CD8-positive, alpha-beta memory T cell (primary cell): Measurements from ENCODE around the gene SESN1. TPM values are rescaled to one million over a fixed set of nuclear protein-coding genes. Genes with fewer than 3 reads are reported as not detected.
A peak's percentile ranks its signal among the peaks of the same experiment; 100 is the strongest.

ENCODE experiments used
- CTCF ChIA-PET: fragments of 350-600 bp; sonication (Branson Sonifier 250); formaldehyde crosslinking; loops from one replicate; lab custom pipeline; 2021; ENCODE audit warnings: antibody characterized with exemption; lab: Charles Lee
- POLR2A ChIA-PET: fragments of 350-600 bp; sonication (Branson Sonifier 250); formaldehyde crosslinking; loops from one replicate; lab custom pipeline; 2021; ENCODE audit warnings: antibody characterized with exemption; lab: Charles Lee
- DNase-seq, 5 donors: peaks; one replicate each; pipeline versions ENCODE4 v3.0.0 to v3.0.0-alpha.2; 2020 to 2022; ENCODE audit warnings: mixed read lengths in 1 of 5
- H3K27ac ChIP-seq: one replicate; pipeline ENCODE4 v1.7.0; 2013; ENCODE audit warnings: low read depth, mild to moderate bottlenecking, low read length, moderate library complexity
- H3K27me3 ChIP-seq: 2 replicates; pipeline ENCODE4 v1.7.0; 2013; ENCODE audit warnings: low read length, mild to moderate bottlenecking; ENCODE audit not compliant: insufficient read depth, poor library complexity, severe bottlenecking
- H3K36me3 ChIP-seq: 2 replicates; pipeline ENCODE4 v1.7.0; 2013; ENCODE audit warnings: mild to moderate bottlenecking, low read length, moderate library complexity; ENCODE audit not compliant: insufficient read depth
- H3K4me1 ChIP-seq: 2 replicates; pipeline ENCODE4 v1.7.0; 2013; ENCODE audit warnings: mild to moderate bottlenecking, low read length, moderate library complexity; ENCODE audit not compliant: insufficient read depth
- H3K4me3 ChIP-seq: 2 replicates; pipeline ENCODE4 v1.7.0; 2013; ENCODE audit warnings: mild to moderate bottlenecking, low read length
- H3K9me3 ChIP-seq: 2 replicates; pipeline ENCODE4 v1.7.0; 2013; ENCODE audit warnings: mild to moderate bottlenecking, low read length
- H3K27ac Mint-ChIP-seq, 8 donors: one replicate each; pipeline ENCODE4 v1.8.0; 2020 to 2021; ENCODE audit warnings: mixed read lengths in 8 of 8, mild to moderate bottlenecking in 6 of 8, inconsistent platforms in 3 of 8, moderate library complexity in 3 of 8
- H3K27me3 Mint-ChIP-seq, 2 donors: one replicate each; pipeline ENCODE4 v1.8.0; 2020 to 2021; ENCODE audit warnings: mixed read lengths in 2 of 2, mild to moderate bottlenecking in 1 of 2, moderate library complexity in 1 of 2
- H3K36me3 Mint-ChIP-seq, 3 donors: one replicate each; pipeline ENCODE4 v1.8.0; 2020 to 2021; ENCODE audit warnings: mixed read lengths in 3 of 3, inconsistent platforms in 1 of 3, mild to moderate bottlenecking in 1 of 3
- H3K4me1 Mint-ChIP-seq, 3 donors: one replicate each; pipeline ENCODE4 v1.8.0; 2020 to 2021; ENCODE audit warnings: mixed read lengths in 3 of 3, inconsistent platforms in 1 of 3, mild to moderate bottlenecking in 1 of 3
- H3K4me3 Mint-ChIP-seq, 7 donors: one replicate each; pipeline ENCODE4 v1.8.0; 2020 to 2021; ENCODE audit warnings: mixed read lengths in 7 of 7, mild to moderate bottlenecking in 6 of 7, moderate library complexity in 4 of 7, inconsistent platforms in 2 of 7
- H3K9me3 Mint-ChIP-seq, 5 donors: one replicate each; pipeline ENCODE4 v1.8.0; 2020 to 2022; ENCODE audit warnings: mixed read lengths in 5 of 5, mild to moderate bottlenecking in 3 of 5, moderate library complexity in 2 of 5, inconsistent platforms in 1 of 5
- polyA plus RNA-seq: library from polyadenylated mRNA; unstranded; fragments of 300-500 nt; fragmentation: Illumina TruSeq; gene quantifications from one replicate; pipeline ENCODE4 v1.2.3, GENCODE V29; 2021
- total RNA-seq, 2 experiments: library from RNA; stranded (reverse); gene quantifications; one replicate each; pipeline ENCODE4 v1.2.3, GENCODE V29; 2021

SESN1 gene
- total and polyA plus RNA-seq, 3 experiments from 2014 or later = 20.2 to 39.2 (median 22.0) TPM

- no peak overlapping the region for H3K4me3 ChIP-seq
- H3K4me1 ChIP-seq = no peaks in the 10 kb centered on the region
- Mint-ChIP-seq H3K27ac (no peak overlapping the region), H3K27me3 (no peaks in the 10 kb centered on the region), H3K9me3 (no peaks in the 10 kb centered on the region), H3K36me3 (peaks cover 5 to 8% (median 7%) of the 10 kb centered on the region in 3 donors), H3K4me1 (no peaks in the 10 kb centered on the region), H3K4me3 (no peak overlapping the region)
- ChIA-PET POLR2A (no interaction called here), CTCF (no interaction called here)
- no peaks in the 10 kb centered on the region for H3K9me3 ChIP-seq
- no peak overlapping the region for H3K27ac ChIP-seq
- H3K36me3 ChIP-seq = no peaks in the 10 kb centered on the region
- no peak for DNase-seq
- H3K27me3 ChIP-seq = no peaks in the 10 kb centered on the region
Measured at GRCh38 chr6:109105681-109106080, 11.0 kb upstream of the SESN1 start.

- H3K27ac Mint-ChIP-seq = peak overlapping the region in 1 of 8 donors; percentile 43
- no peaks in the 10 kb centered on the region for H3K36me3 ChIP-seq
- no peaks in the 10 kb centered on the region for H3K4me1 Mint-ChIP-seq
- no peak overlapping the region for H3K27ac ChIP-seq
- H3K4me3 ChIP-seq = no peak overlapping the region
- peaks cover 0 to 5% (median 5%) of the 10 kb centered on the region in 3 donors for H3K36me3 Mint-ChIP-seq
- no peaks in the 10 kb centered on the region for H3K9me3 Mint-ChIP-seq
- CTCF ChIA-PET = no interaction called here
- no peaks in the 10 kb centered on the region for H3K27me3 ChIP-seq
- DNase-seq = no peak
- H3K27me3 Mint-ChIP-seq = no peaks in the 10 kb centered on the region
- no peaks in the 10 kb centered on the region for H3K9me3 ChIP-seq
- no peak overlapping the region for H3K4me3 Mint-ChIP-seq
- H3K4me1 ChIP-seq = no peaks in the 10 kb centered on the region
- POLR2A ChIA-PET = no interaction called here
Measured at GRCh38 chr6:109104512-109104911, 9.9 kb upstream of the SESN1 start.

GRCh38 chr6:109103942-109104341, 9.3 kb upstream of the SESN1 start:
- Mint-ChIP-seq H3K27me3 (no peaks in the 10 kb centered on the region), H3K9me3 (no peaks in the 10 kb centered on the region), H3K4me3 (no peak overlapping the region), H3K27ac (no peak overlapping the region), H3K36me3 (peaks cover 0 to 8% (median 5%) of the 10 kb centered on the region in 3 donors), H3K4me1 (no peaks in the 10 kb centered on the region)
- no peak overlapping the region for H3K4me3 ChIP-seq
- H3K27me3 ChIP-seq = no peaks in the 10 kb centered on the region
- ChIA-PET POLR2A (no interaction called here), CTCF (no interaction called here)
- DNase-seq = no peak
- H3K4me1 ChIP-seq = no peaks in the 10 kb centered on the region
- no peak overlapping the region for H3K27ac ChIP-seq
- H3K36me3 ChIP-seq = no peaks in the 10 kb centered on the region
- H3K9me3 ChIP-seq = no peaks in the 10 kb centered on the region

- no peaks in the 10 kb centered on the region for H3K27me3 ChIP-seq
- peaks cover 0 to 10% (median 5%) of the 10 kb centered on the region in 3 donors for H3K36me3 Mint-ChIP-seq
- ChIA-PET CTCF (no interaction called here), POLR2A (no interaction called here)
- no peaks in the 10 kb centered on the region for H3K4me1 Mint-ChIP-seq
- H3K27ac Mint-ChIP-seq = no peak overlapping the region
- H3K4me3 ChIP-seq = no peak overlapping the region
- DNase-seq = no peak
- H3K9me3 ChIP-seq = no peaks in the 10 kb centered on the region
- no peaks in the 10 kb centered on the region for H3K4me1 ChIP-seq
- H3K4me3 Mint-ChIP-seq = no peak overlapping the region
- no peak overlapping the region for H3K27ac ChIP-seq
- H3K27me3 Mint-ChIP-seq = no peaks in the 10 kb centered on the region
- H3K36me3 ChIP-seq = no peaks in the 10 kb centered on the region
- no peaks in the 10 kb centered on the region for H3K9me3 Mint-ChIP-seq
Measured at GRCh38 chr6:109102762-109103161, 8.1 kb upstream of the SESN1 start.

- peaks cover 19% of the 10 kb centered on the region for H3K4me1 ChIP-seq
- CTCF ChIA-PET = no interaction called here
- H3K4me3 ChIP-seq = no peak overlapping the region
- Mint-ChIP-seq H3K27me3 (no peaks in the 10 kb centered on the region), H3K4me1 (peaks cover 25 to 34% (median 29%) of the 10 kb centered on the region in 3 donors), H3K9me3 (no peaks in the 10 kb centered on the region), H3K4me3 (peak overlapping the region in 1 of 7 donors; percentile 94), H3K36me3 (peaks cover 0 to 19% (median 10%) of the 10 kb centered on the region in 3 donors), H3K27ac (peak overlapping the region in 2 of 8 donors; percentile 67 to 99)
- H3K9me3 ChIP-seq = no peaks in the 10 kb centered on the region
- H3K36me3 ChIP-seq = no peaks in the 10 kb centered on the region
- POLR2A ChIA-PET = no interaction called here
- DNase-seq = no peak
- H3K27ac ChIP-seq = no peak overlapping the region
- no peaks in the 10 kb centered on the region for H3K27me3 ChIP-seq
Measured at GRCh38 chr6:109097661-109098060, 3.0 kb upstream of the SESN1 start.

- H3K36me3 Mint-ChIP-seq = peaks cover 0 to 15% (median 7%) of the 10 kb centered on the region in 3 donors
- peaks cover 39 to 48% (median 44%) of the 10 kb centered on the region in 3 donors for H3K4me1 Mint-ChIP-seq
- H3K27me3 ChIP-seq = no peaks in the 10 kb centered on the region
- POLR2A ChIA-PET = interaction anchor here (1.3 to 3.2 kb wide), 3 partner anchors 286 to 835 kb away, joined by 6 to 48 read pairs (median 17); partner anchors contain the start of genes CD164, FOXO3 and SNX3
- peak overlapping the region in 6 of 8 donors; percentile 30 to 99 (median 82) for H3K27ac Mint-ChIP-seq
- peak overlapping the region; percentile 98 for H3K27ac ChIP-seq
- H3K9me3 Mint-ChIP-seq = no peaks in the 10 kb centered on the region
- no peak for DNase-seq
- peak overlapping the region; percentile 92 to 96 (median 93) for H3K4me3 Mint-ChIP-seq
- no peaks in the 10 kb centered on the region for H3K9me3 ChIP-seq
- H3K36me3 ChIP-seq = no peaks in the 10 kb centered on the region
- H3K4me3 ChIP-seq = peak overlapping the region; percentile 95
- no peaks in the 10 kb centered on the region for H3K27me3 Mint-ChIP-seq
- CTCF ChIA-PET = interaction anchor here (2.6 to 3.3 kb wide), 2 partner anchors 23 to 87 kb away, joined by 6 to 21 read pairs; no protein-coding TSS in a partner anchor
- peaks cover 33% of the 10 kb centered on the region for H3K4me1 ChIP-seq
Measured at GRCh38 chr6:109096208-109096607, 1.6 kb upstream of the SESN1 start.

- peaks cover 0 to 14% (median 5%) of the 10 kb centered on the region in 3 donors for H3K36me3 Mint-ChIP-seq
- CTCF ChIA-PET = interaction anchor here (2.0 to 3.3 kb wide), 3 partner anchors 23 to 287 kb away, joined by 6 to 21 read pairs (median 14); partner anchors contain the start of gene CD164
- H3K36me3 ChIP-seq = no peaks in the 10 kb centered on the region
- H3K9me3 ChIP-seq = no peaks in the 10 kb centered on the region
- peak overlapping the region in 7 of 8 donors; percentile 98 to 99 (median 99) for H3K27ac Mint-ChIP-seq
- POLR2A ChIA-PET = interaction anchor here (0.5 to 3.2 kb wide), 7 partner anchors 86 to 1379 kb away, joined by 3 to 48 read pairs (median 6); partner anchors contain the start of genes ARMC2, CD164, FOXO3 and SNX3
- H3K4me3 ChIP-seq = peak overlapping the region; percentile 95
- peaks cover 33% of the 10 kb centered on the region for H3K4me1 ChIP-seq
- DNase-seq = no peak
- H3K27ac ChIP-seq = peak overlapping the region; percentile 98
- no peaks in the 10 kb centered on the region for H3K9me3 Mint-ChIP-seq
- H3K27me3 ChIP-seq = no peaks in the 10 kb centered on the region
- H3K4me1 Mint-ChIP-seq = peaks cover 44 to 53% (median 48%) of the 10 kb centered on the region in 3 donors
- peak overlapping the region; percentile 92 to 96 (median 93) for H3K4me3 Mint-ChIP-seq
- H3K27me3 Mint-ChIP-seq = no peaks in the 10 kb centered on the region
Measured at GRCh38 chr6:109095835-109096084, 1.1 kb upstream of the SESN1 start.

- H3K4me3 Mint-ChIP-seq = peak within 1 kb of the TSS; percentile 92 to 96 (median 93)
- H3K9me3 Mint-ChIP-seq = no peaks in the 10 kb centered on the region
- H3K27ac Mint-ChIP-seq = peak within 1 kb of the TSS; percentile 98 to 99 (median 99)
Measured at GRCh38 chr6:109095036-109095834, 589 bp upstream of the SESN1 start, which contains the start of gene CEP57L1. Gene CEP57L1, plus strand, starts transcription at chr6:109095507. Its CDS starts 49,715 bp downstream, at chr6:109145222.

More at GRCh38 chr6:109095036-109095834, 589 bp upstream of the SESN1 start, which contains the start of gene CEP57L1:
- no peaks in the 10 kb centered on the region for H3K27me3 Mint-ChIP-seq
- ChIA-PET POLR2A (interaction anchor here (0.5 to 3.2 kb wide), 14 partner anchors 24 to 1378 kb away, joined by 3 to 48 read pairs (median 4); partner anchors contain the start of genes AFG1L, ARMC2, CD164 and FOXO3), CTCF (interaction anchor here (1.4 to 3.3 kb wide), 7 partner anchors 16 to 944 kb away, joined by 3 to 21 read pairs (median 6); partner anchors contain the start of gene CD164)
- H3K4me1 Mint-ChIP-seq = peaks cover 49 to 58% (median 54%) of the 10 kb centered on the region in 3 donors
- Histone ChIP-seq H3K9me3 (no peaks in the 10 kb centered on the region), H3K4me1 (peaks cover 33% of the 10 kb centered on the region), H3K27me3 (no peaks in the 10 kb centered on the region), H3K27ac (peak within 1 kb of the TSS; percentile 98), H3K36me3 (no peaks in the 10 kb centered on the region), H3K4me3 (peak within 1 kb of the TSS; percentile 95)
- DNase-seq = peak; percentile 88 to 96 (median 94)
- H3K36me3 Mint-ChIP-seq = peaks cover 0 to 14% (median 5%) of the 10 kb centered on the region in 3 donors
